Osteoblast (primary cell): ENCODE results near the gene PERM1. TPM values are rescaled to one million over a fixed set of nuclear protein-coding genes. Genes with fewer than 3 reads are reported as not detected.

Source experiments
- DNase-seq: peaks from one replicate; pipeline ENCODE4 v3.0.0; 2011; ENCODE audit warnings: low spot score, mixed read lengths; ENCODE audit not compliant: insufficient read length; ENCODE audit errors: missing footprints
- H2AFZ ChIP-seq: 2 replicates; pipeline ENCODE4 v1.6.0; 2011; ENCODE audit warnings: mild to moderate bottlenecking, low read length
- H3K27ac ChIP-seq: 2 replicates; pipeline ENCODE4 v1.5.1; 2011; ENCODE audit warnings: mild to moderate bottlenecking, low read depth, low read length, moderate library complexity
- H3K27me3 ChIP-seq: 2 replicates; pipeline ENCODE4 v1.6.0; 2012; ENCODE audit warnings: mild to moderate bottlenecking, control low read depth, inconsistent platforms, low read length, moderate library complexity; ENCODE audit not compliant: insufficient read depth
- H3K36me3 ChIP-seq: 2 replicates; pipeline ENCODE4 v1.5.1; 2011; ENCODE audit warnings: mild to moderate bottlenecking, low read length, control low read depth, moderate library complexity; ENCODE audit not compliant: insufficient read depth
- H3K4me1 ChIP-seq: 2 replicates; pipeline ENCODE4 v1.5.1; 2011; ENCODE audit warnings: mild to moderate bottlenecking, low read length, control low read depth, moderate library complexity; ENCODE audit not compliant: insufficient read depth
- H3K4me2 ChIP-seq: 2 replicates; pipeline ENCODE4 v1.6.0; 2011; ENCODE audit warnings: mild to moderate bottlenecking, low read length; ENCODE audit not compliant: insufficient read depth
- H3K4me3 ChIP-seq: fragments of 200-600 bp; sonication (generic); 3 replicates; pipeline ENCODE4 v1.5.1; 2012; ENCODE audit warnings: mild to moderate bottlenecking, low read length, inconsistent platforms; ENCODE audit not compliant: insufficient read depth
- H3K79me2 ChIP-seq: 2 replicates; pipeline ENCODE4 v1.6.0; 2012; ENCODE audit warnings: mild to moderate bottlenecking, low read length, control low read depth, inconsistent platforms; ENCODE audit not compliant: insufficient read depth
- H3K9me3 ChIP-seq: 2 replicates; pipeline ENCODE4 v1.5.1; 2011; ENCODE audit warnings: low read depth, low read length, control low read depth
- H4K20me1 ChIP-seq: 2 replicates; pipeline ENCODE4 v1.6.0; 2012; ENCODE audit warnings: mild to moderate bottlenecking, low read length, control low read depth; ENCODE audit not compliant: insufficient read depth
- total RNA-seq: library from RNA; depleted of rRNA; stranded (reverse); fragments of >200 nt; gene quantifications from 2 replicates; pipeline ENCODE4 v1.2.3, GENCODE V29; 2012
- TF ChIP-seq, protein P1 (sequence below): IDR thresholded peaks from 2 replicates; pipeline ENCODE4 v1.5.1; 2011; ENCODE audit warnings: mild to moderate bottlenecking, low read depth, low read length, moderate library complexity; ENCODE audit errors: extremely low read depth

Gene PERM1
- total RNA-seq, 1 donor = not detected

DNA sequence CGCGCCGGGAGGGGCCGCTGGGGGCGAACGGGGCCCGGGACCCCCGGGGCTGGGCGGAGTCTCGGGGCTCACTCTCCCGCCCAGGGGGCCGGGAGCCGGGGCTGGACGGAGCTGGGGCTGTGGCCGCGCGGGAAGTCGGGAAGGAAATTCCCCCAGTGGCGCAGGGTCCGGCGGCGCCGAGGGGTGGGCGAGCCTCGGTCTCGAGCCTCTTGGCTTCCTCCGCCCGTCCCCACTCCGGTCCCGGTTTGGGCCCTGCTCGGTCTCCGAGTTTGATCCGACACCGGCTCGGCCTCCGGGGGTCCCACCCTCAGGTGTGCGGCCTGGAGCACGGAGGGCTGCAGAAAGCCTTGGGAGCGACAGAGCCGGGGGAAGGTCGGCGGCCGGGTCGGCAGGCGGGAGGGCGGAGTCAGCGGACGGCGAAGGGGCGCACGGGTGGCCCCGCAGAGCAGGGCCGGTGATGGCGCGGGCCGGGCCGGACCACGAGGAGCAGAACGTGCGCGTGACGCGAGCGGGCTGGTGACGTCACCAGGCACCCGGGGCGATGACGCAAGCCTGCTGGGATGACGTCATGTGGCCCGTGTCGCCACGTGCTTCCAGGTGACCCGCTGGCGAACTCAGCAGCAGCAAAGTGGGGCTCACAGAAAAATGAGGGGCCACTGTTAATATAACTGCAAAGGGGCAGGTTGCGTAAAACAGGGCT lies 18.6 kb upstream of the PERM1 start:
- Histone ChIP-seq H3K4me3 (peak overlapping the region; percentile 60), H3K27ac (peak overlapping the region; percentile 41), H3K79me2 (no peaks in the 10 kb centered on the region), H3K9me3 (no peaks in the 10 kb centered on the region), H3K27me3 (peaks cover 50% of the 10 kb centered on the region), H3K4me2 (peak overlapping the region; percentile 59), H3K36me3 (no peaks in the 10 kb centered on the region), H2AFZ (peak overlapping the region; percentile 22), H3K4me1 (peaks cover 4% of the 10 kb centered on the region), H4K20me1 (peaks cover 3% of the 10 kb centered on the region)
- TF ChIP-seq, protein P1, sequence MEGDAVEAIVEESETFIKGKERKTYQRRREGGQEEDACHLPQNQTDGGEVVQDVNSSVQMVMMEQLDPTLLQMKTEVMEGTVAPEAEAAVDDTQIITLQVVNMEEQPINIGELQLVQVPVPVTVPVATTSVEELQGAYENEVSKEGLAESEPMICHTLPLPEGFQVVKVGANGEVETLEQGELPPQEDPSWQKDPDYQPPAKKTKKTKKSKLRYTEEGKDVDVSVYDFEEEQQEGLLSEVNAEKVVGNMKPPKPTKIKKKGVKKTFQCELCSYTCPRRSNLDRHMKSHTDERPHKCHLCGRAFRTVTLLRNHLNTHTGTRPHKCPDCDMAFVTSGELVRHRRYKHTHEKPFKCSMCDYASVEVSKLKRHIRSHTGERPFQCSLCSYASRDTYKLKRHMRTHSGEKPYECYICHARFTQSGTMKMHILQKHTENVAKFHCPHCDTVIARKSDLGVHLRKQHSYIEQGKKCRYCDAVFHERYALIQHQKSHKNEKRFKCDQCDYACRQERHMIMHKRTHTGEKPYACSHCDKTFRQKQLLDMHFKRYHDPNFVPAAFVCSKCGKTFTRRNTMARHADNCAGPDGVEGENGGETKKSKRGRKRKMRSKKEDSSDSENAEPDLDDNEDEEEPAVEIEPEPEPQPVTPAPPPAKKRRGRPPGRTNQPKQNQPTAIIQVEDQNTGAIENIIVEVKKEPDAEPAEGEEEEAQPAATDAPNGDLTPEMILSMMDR = no peak
- peak; percentile 99 for DNase-seq

GRCh38 chr1:999725-1000356 lies 17.9 kb upstream of the PERM1 start, which contains the start of gene HES4:
HES4 (minus strand) TSS chr1:1000097; CDS start chr1:999973, 124 bp downstream.
- H2AFZ ChIP-seq = peak within 1 kb of the TSS; percentile 22
- peaks cover 50% of the 10 kb centered on the region for H3K27me3 ChIP-seq
- peak within 1 kb of the TSS; percentile 60 for H3K4me3 ChIP-seq
- H3K9me3 ChIP-seq = no peaks in the 10 kb centered on the region
- H3K27ac ChIP-seq = peak within 1 kb of the TSS; percentile 41
- peak within 1 kb of the TSS; percentile 59 for H3K4me2 ChIP-seq
- no peaks in the 10 kb centered on the region for H3K36me3 ChIP-seq
- peaks cover 4% of the 10 kb centered on the region for H3K4me1 ChIP-seq
- no peaks in the 10 kb centered on the region for H3K79me2 ChIP-seq
- no peaks in the 10 kb centered on the region for H4K20me1 ChIP-seq
- TF ChIP-seq, protein P1 = no peak
- peak; percentile 99 for DNase-seq

DNA sequence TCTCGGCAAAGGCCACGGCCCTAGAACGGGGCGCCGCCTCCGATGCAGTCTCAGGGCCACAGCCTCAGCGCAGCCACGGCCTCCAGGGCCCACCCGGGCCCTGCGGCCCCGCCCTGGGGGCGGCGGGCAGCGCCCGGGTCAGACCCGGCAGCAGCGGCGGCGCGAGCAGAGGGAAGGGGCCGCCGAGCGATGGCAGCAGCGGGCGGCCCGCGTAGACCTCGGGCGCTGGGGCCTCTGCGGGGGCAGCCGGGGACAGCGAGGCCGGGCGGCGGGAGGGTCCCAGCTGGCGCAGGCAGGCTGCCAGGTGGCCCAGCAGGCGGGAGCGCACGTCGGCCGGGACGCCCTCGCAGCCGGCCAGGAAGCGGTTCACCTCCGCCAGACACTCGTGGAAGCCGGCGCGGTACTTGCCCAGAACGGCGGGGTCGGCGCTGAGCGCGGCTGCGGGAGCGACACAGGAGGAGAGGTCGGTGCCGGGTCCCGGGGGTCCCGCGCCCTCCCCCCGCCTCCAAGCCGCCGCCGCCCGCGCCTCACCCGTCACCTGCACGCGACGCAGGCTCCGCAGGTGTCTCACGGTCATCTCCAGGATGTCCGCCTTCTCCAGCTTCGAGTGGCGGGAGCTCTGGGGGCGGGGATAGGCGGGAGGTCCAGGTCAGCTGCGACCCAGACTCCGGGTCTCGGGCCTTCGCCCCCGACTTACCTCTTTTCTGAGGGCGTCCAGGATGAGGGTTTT lies 17.3 kb upstream of the PERM1 start:
- no peak overlapping the region for H3K27ac ChIP-seq
- peak overlapping the region; percentile 32 for H3K4me2 ChIP-seq
- peaks cover 48% of the 10 kb centered on the region for H3K27me3 ChIP-seq
- H2AFZ ChIP-seq = no peak overlapping the region
- peaks cover 4% of the 10 kb centered on the region for H3K4me1 ChIP-seq
- H3K4me3 ChIP-seq = peak overlapping the region; percentile 60
- H3K79me2 ChIP-seq = no peaks in the 10 kb centered on the region
- no peaks in the 10 kb centered on the region for H3K36me3 ChIP-seq
- no peaks in the 10 kb centered on the region for H3K9me3 ChIP-seq
- DNase-seq = peak; percentile 90
- TF ChIP-seq, protein P1 = no peak
- no peaks in the 10 kb centered on the region for H4K20me1 ChIP-seq

DNA sequence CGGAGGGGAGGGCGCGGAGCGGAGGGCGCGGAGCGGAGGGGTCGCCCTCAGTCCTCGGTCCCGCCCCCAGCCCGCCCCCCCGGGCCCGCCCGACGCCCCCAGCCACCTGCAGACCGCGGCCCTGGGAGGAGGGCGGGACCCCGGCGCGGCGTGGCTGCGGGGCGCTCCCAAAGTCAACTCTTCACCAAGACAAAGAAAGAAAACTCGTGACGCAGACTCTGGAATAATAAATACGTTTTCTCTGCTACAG lies 16.8 kb upstream of the PERM1 start:
- peaks cover 4% of the 10 kb centered on the region for H3K4me1 ChIP-seq
- H3K27me3 ChIP-seq = peaks cover 48% of the 10 kb centered on the region
- H3K9me3 ChIP-seq = no peaks in the 10 kb centered on the region
- no peaks in the 10 kb centered on the region for H3K79me2 ChIP-seq
- TF ChIP-seq, protein P1 = no peak
- H2AFZ ChIP-seq = no peak overlapping the region
- peak overlapping the region; percentile 60 for H3K4me3 ChIP-seq
- DNase-seq = no peak
- H3K27ac ChIP-seq = no peak overlapping the region
- H3K4me2 ChIP-seq = peak overlapping the region; percentile 32
- H4K20me1 ChIP-seq = no peaks in the 10 kb centered on the region
- no peaks in the 10 kb centered on the region for H3K36me3 ChIP-seq
